IMR-90 (cell line): ENCODE measurements around the gene HAND2. TPM values are rescaled to one million over a fixed set of nuclear protein-coding genes. Genes with fewer than 3 reads are reported as not detected.

Source experiments
- ATAC-seq: fragments of 200-7000 bp; cut with Tn5 transposase; 2 replicates; pipeline ENCODE4 v1.9.1; 2020; ENCODE audit warnings: low read depth, mild to moderate bottlenecking, moderate library complexity
- BruUV-seq: library from RNA; stranded (reverse); fragments of 400-500 nt; replicated peaks from 2 replicates; lab custom pipeline; 2021; lab: Mats Ljungman, UMichigan
- CTCF ChIA-PET: fragments of 300-600 bp; formaldehyde crosslinking; extraction: SDS; loops from one replicate; lab custom pipeline; 2021; ENCODE audit warnings: antibody characterized with exemption; lab: Yijun Ruan, JAX
- POLR2A ChIA-PET: fragments of 300-600 bp; sonication (Branson Sonifier 250); formaldehyde crosslinking; loops from one replicate; lab custom pipeline; 2022; ENCODE audit warnings: antibody characterized with exemption; ENCODE audit not compliant: unreplicated experiment; lab: Charles Lee
- DNase-seq: peaks from one replicate; pipeline ENCODE4 v3.0.0; 2013
- H2AFZ ChIP-seq: replicated peaks from 2 replicates; pipeline ENCODE3; 2013; ENCODE audit warnings: low read length, mild to moderate bottlenecking; ENCODE audit not compliant: poor library complexity
- H2AK5ac ChIP-seq: 2 replicates; pipeline ENCODE4 v1.6.1; 2013; ENCODE audit warnings: low read depth, low read length, inconsistent platforms
- H2AK9ac ChIP-seq: replicated peaks from 2 replicates; pipeline ENCODE3; 2013; ENCODE audit warnings: mild to moderate bottlenecking, low read depth, low read length, moderate library complexity; ENCODE audit not compliant: poor library complexity
- H2BK120ac ChIP-seq: 2 replicates; pipeline ENCODE4 v1.6.1; 2013; ENCODE audit warnings: low read depth, low read length, inconsistent platforms
- H2BK15ac ChIP-seq: 3 replicates; pipeline ENCODE4 v1.6.1; 2013; ENCODE audit warnings: low read depth, low read length, inconsistent platforms
- H2BK20ac ChIP-seq: 2 replicates; pipeline ENCODE4 v1.6.1; 2013; ENCODE audit warnings: low read depth, mild to moderate bottlenecking, inconsistent platforms, low read length, moderate library complexity
- H2BK5ac ChIP-seq: 2 replicates; pipeline ENCODE4 v1.6.1; 2013; ENCODE audit warnings: mild to moderate bottlenecking, low read depth, low read length, inconsistent platforms; ENCODE audit not compliant: poor library complexity, severe bottlenecking
- H3K14ac ChIP-seq: replicated peaks from 2 replicates; pipeline ENCODE4 v1.6.1; 2013; ENCODE audit warnings: low read depth, low read length, inconsistent platforms
- H3K18ac ChIP-seq: 2 replicates; pipeline ENCODE4 v1.6.1; 2013; ENCODE audit warnings: low read depth, low read length, control low read depth
- H3K23ac ChIP-seq: 2 replicates; pipeline ENCODE4 v1.6.1; 2013; ENCODE audit warnings: low read depth, low read length, inconsistent platforms
- H3K27ac ChIP-seq: 2 replicates; pipeline ENCODE4 v1.5.1; 2013; ENCODE audit warnings: mild to moderate bottlenecking, control low read depth, low read length; ENCODE audit not compliant: insufficient read depth
- H3K27me3 ChIP-seq: 2 replicates; pipeline ENCODE4 v1.6.1; 2013; ENCODE audit warnings: low read length; ENCODE audit not compliant: control insufficient read depth, insufficient read depth
- H3K36me3 ChIP-seq: 2 replicates; pipeline ENCODE4 v1.6.1; 2013; ENCODE audit warnings: low read length, mixed read lengths; ENCODE audit not compliant: control insufficient read depth, insufficient read depth
- H3K4ac ChIP-seq: 2 replicates; pipeline ENCODE4 v1.6.1; 2013; ENCODE audit warnings: low read depth, low read length, inconsistent platforms
- H3K4me1 ChIP-seq: 2 replicates; pipeline ENCODE4 v1.6.1; 2013; ENCODE audit warnings: low read length, mixed read lengths; ENCODE audit not compliant: control insufficient read depth, insufficient read depth
- H3K4me2 ChIP-seq: 2 replicates; pipeline ENCODE4 v1.6.1; 2013; ENCODE audit warnings: low read depth, mild to moderate bottlenecking, control low read depth, low read length, moderate library complexity
- H3K4me3 ChIP-seq: 2 replicates; pipeline ENCODE4 v1.5.1; 2013; ENCODE audit warnings: low read depth, mild to moderate bottlenecking, control low read depth, low read length, moderate library complexity; ENCODE audit not compliant: insufficient read depth
- H3K56ac ChIP-seq: 2 replicates; pipeline ENCODE4 v1.6.1; 2013; ENCODE audit warnings: low read length, inconsistent platforms; ENCODE audit not compliant: insufficient read depth; ENCODE audit errors: extremely low read depth
- H3K79me1 ChIP-seq, 2 experiments: 2 replicates each; pipeline ENCODE4 v1.6.1; 2013; ENCODE audit warnings: low read length in 2 of 2, inconsistent platforms in 1 of 2, low read depth in 1 of 2
- H3K9ac ChIP-seq: 2 replicates; pipeline ENCODE4 v1.6.1; 2013; ENCODE audit warnings: low read depth, low read length, control low read depth
- H3K9me1 ChIP-seq: 2 replicates; pipeline ENCODE4 v1.6.1; 2013; ENCODE audit warnings: low read length, inconsistent platforms; ENCODE audit not compliant: insufficient read depth
- H3K9me3 ChIP-seq: 2 replicates; pipeline ENCODE4 v1.6.1; 2013; ENCODE audit warnings: low read length; ENCODE audit not compliant: control insufficient read depth, insufficient read depth
- H4K20me1 ChIP-seq: 2 replicates; pipeline ENCODE4 v1.6.1; 2013; ENCODE audit warnings: low read length, inconsistent platforms; ENCODE audit not compliant: insufficient read depth
- H4K5ac ChIP-seq: 2 replicates; pipeline ENCODE4 v1.6.1; 2013; ENCODE audit warnings: mild to moderate bottlenecking, low read depth, low read length, control low read depth
- H4K8ac ChIP-seq, 2 experiments: 2 replicates each; pipeline ENCODE4 v1.6.1; 2013; ENCODE audit warnings: low read depth in 2 of 2, low read length in 2 of 2, control low read depth in 1 of 2, inconsistent platforms in 1 of 2
- H4K91ac ChIP-seq: 2 replicates; pipeline ENCODE4 v1.6.1; 2013; ENCODE audit warnings: low read depth, low read length, inconsistent platforms; ENCODE audit not compliant: insufficient read depth
- BHLHE40 ChIP-seq: fragments of 150-350 bp; IDR thresholded peaks from 2 replicates; pipeline ENCODE4 v1.6.1; 2016; ENCODE audit warnings: mild to moderate bottlenecking, low read depth, low read length
- CEBPB ChIP-seq: IDR thresholded peaks from 2 replicates; pipeline ENCODE4 v1.6.1; 2012; ENCODE audit warnings: low read depth, low read length, improper control_type of control experiment
- CHD1 ChIP-seq: IDR thresholded peaks from 2 replicates; pipeline ENCODE4 v1.6.1; 2012; ENCODE audit warnings: low read depth, low read length, improper control_type of control experiment
- MXI1 ChIP-seq: IDR thresholded peaks from 2 replicates; pipeline ENCODE4 v1.6.1; 2012; ENCODE audit warnings: low read depth, mild to moderate bottlenecking, low read length, moderate library complexity, borderline replicate concordance
- RCOR1 ChIP-seq: IDR thresholded peaks from 2 replicates; pipeline ENCODE4 v1.6.1; 2012; ENCODE audit warnings: mild to moderate bottlenecking, low read length, improper control_type of control experiment; ENCODE audit not compliant: insufficient replicate concordance
- SMC3 ChIP-seq: fragments of 150-350 bp; IDR thresholded peaks from 2 replicates; pipeline ENCODE4 v1.6.1; 2016; ENCODE audit warnings: low read depth, mild to moderate bottlenecking, antibody characterized with exemption, low read length, moderate library complexity
- dilution Hi-C: fragments of 300-500 bp; cut with HindIII; formaldehyde crosslinking; loops from one replicate; pipeline ENCODE4 v1.14.3; 2018; ENCODE audit warnings: low sequenced_read_pairs; ENCODE audit not compliant: unreplicated experiment
- in situ Hi-C: fragments of 300-500 bp; cut with MboI; formaldehyde crosslinking; loops from 3 replicates; pipeline ENCODE4 v1.14.3; 2019; ENCODE audit warnings: low sequenced_read_pairs, inconsistent platforms, mixed read lengths
- intact Hi-C: fragments of 100-400 bp; cut with micrococcal nuclease; formaldehyde crosslinking; loops from 2 replicates; pipeline ENCODE4 v1.10.0; 2022
- polyA plus RNA-seq, 3 experiments: library from polyadenylated mRNA; depleted of rRNA; stranded (reverse); fragments of >200 nt; gene quantifications; 2 replicates each; pipeline ENCODE4 v1.2.3, GENCODE V29; 2012; ENCODE audit warnings: low replicate concordance in 1 of 3
- total RNA-seq: library from RNA; depleted of rRNA; stranded (reverse); fragments of >200 nt; gene quantifications from 2 replicates; pipeline ENCODE4 v1.2.3, GENCODE V29; 2012
- TF ChIP-seq, protein P1 (sequence below): fragments of 150-350 bp; IDR thresholded peaks from 2 replicates; pipeline ENCODE4 v1.6.1; 2016; ENCODE audit warnings: low read depth, mild to moderate bottlenecking, low read length, moderate library complexity, borderline replicate concordance
- TF ChIP-seq, protein P2 (sequence below): conservative IDR thresholded peaks from 2 replicates; pipeline ENCODE4 v1.5.1; 2012; ENCODE audit warnings: mild to moderate bottlenecking, low read depth, low read length, improper control_type of control experiment

HAND2 gene
- total and polyA plus RNA-seq, 2 of the 4 experiments (the other 2 are of a cell fraction) = 0.36 to 0.97 TPM

DNA sequence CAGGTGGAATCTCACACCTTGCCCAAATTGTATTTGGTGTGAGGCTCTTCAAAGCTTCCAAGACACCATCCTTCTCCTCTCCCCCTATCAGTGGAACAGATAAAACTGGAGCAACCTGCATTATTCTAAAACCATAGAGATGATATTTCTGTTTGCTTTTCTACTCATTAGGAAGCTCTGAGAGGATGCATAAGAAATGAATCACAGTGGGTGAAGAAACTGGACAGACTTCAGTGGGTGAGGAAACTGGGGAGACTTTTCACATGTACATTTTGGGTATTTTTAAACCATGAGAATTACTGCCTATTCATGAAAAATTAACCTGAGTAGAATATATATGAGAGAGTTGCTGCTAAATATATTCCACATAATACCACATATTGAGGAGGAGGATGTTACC lies 16.4 kb downstream of the HAND2 start:
- ChIA-PET POLR2A (no interaction called here), CTCF (no interaction called here)
- Histone ChIP-seq H3K27ac (no peak overlapping the region), H4K8ac (no peak overlapping the region), H3K18ac (no peak overlapping the region), H3K9me1 (no peaks in the 10 kb centered on the region), H4K20me1 (no peaks in the 10 kb centered on the region), H4K91ac (no peak overlapping the region), H2AK5ac (no peak overlapping the region), H3K23ac (no peak overlapping the region), H3K4me2 (no peak overlapping the region), H2BK15ac (no peak overlapping the region), H2BK20ac (no peak overlapping the region), H3K4me1 (no peaks in the 10 kb centered on the region), H2BK5ac (no peak overlapping the region), H3K9ac (no peak overlapping the region), H3K36me3 (no peaks in the 10 kb centered on the region), H3K27me3 (peaks cover 84% of the 10 kb centered on the region), H3K9me3 (peaks cover 19% of the 10 kb centered on the region; the same call in 1 of the 2 replicates), H3K4me3 (no peak overlapping the region), H2AK9ac (no peak overlapping the region), H2BK120ac (no peak overlapping the region), H4K5ac (no peak overlapping the region), H3K14ac (no peak overlapping the region), H3K79me1 (no peaks in the 10 kb centered on the region), H3K4ac (no peak overlapping the region), H2AFZ (no peak overlapping the region), H3K56ac (no peak overlapping the region)
- no TSS peak for BruUV-seq
- TF ChIP-seq CHD1 (no peak), MXI1 (no peak), BHLHE40 (no peak), RCOR1 (no peak), SMC3 (no peak), CEBPB (no peak)
- TF ChIP-seq, protein P1, sequence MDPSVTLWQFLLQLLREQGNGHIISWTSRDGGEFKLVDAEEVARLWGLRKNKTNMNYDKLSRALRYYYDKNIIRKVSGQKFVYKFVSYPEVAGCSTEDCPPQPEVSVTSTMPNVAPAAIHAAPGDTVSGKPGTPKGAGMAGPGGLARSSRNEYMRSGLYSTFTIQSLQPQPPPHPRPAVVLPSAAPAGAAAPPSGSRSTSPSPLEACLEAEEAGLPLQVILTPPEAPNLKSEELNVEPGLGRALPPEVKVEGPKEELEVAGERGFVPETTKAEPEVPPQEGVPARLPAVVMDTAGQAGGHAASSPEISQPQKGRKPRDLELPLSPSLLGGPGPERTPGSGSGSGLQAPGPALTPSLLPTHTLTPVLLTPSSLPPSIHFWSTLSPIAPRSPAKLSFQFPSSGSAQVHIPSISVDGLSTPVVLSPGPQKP = no peak
- TF ChIP-seq, protein P2, sequence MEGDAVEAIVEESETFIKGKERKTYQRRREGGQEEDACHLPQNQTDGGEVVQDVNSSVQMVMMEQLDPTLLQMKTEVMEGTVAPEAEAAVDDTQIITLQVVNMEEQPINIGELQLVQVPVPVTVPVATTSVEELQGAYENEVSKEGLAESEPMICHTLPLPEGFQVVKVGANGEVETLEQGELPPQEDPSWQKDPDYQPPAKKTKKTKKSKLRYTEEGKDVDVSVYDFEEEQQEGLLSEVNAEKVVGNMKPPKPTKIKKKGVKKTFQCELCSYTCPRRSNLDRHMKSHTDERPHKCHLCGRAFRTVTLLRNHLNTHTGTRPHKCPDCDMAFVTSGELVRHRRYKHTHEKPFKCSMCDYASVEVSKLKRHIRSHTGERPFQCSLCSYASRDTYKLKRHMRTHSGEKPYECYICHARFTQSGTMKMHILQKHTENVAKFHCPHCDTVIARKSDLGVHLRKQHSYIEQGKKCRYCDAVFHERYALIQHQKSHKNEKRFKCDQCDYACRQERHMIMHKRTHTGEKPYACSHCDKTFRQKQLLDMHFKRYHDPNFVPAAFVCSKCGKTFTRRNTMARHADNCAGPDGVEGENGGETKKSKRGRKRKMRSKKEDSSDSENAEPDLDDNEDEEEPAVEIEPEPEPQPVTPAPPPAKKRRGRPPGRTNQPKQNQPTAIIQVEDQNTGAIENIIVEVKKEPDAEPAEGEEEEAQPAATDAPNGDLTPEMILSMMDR = no peak
- dilution Hi-C loops (no loop called here), in situ Hi-C loops (loop anchor here (25.0 kb wide), 1 partner anchor 799 kb away; no protein-coding TSS in a partner anchor), intact Hi-C loops (no loop called here)
- DNase-seq (no peak), ATAC-seq (peak; percentile 42; the same call in 1 of the 2 replicates)
